Upper lobe of left lung (tissue), 6 donors: ENCODE results near the gene PRKAA2. TPM values are rescaled to one million over a fixed set of nuclear protein-coding genes. Genes with fewer than 3 reads are reported as not detected.

Experiments used
- ATAC-seq, 2 donors: fragments of 200-7000 bp; cut with Tn5 transposase; one replicate each; pipeline ENCODE4 v1.9.1; 2022; ENCODE audit warnings: mild to moderate bottlenecking in 2 of 2, moderate library complexity in 2 of 2; ENCODE audit not compliant: low FRiP score in 2 of 2
- DNase-seq, 2 donors: peaks; one replicate each; pipeline ENCODE4 v3.0.0-alpha.2; 2019 to 2020
- H3K27ac ChIP-seq, 4 donors: fragments of 200-600 bp; sonication (generic); one replicate each; pipeline ENCODE4 v1.5.1; 2016 to 2019
- H3K27me3 ChIP-seq, 4 donors: fragments of 200-600 bp; sonication (generic); one replicate each; pipeline ENCODE4 v1.5.1; 2017 to 2019
- H3K36me3 ChIP-seq, 4 donors: fragments of 200-600 bp; sonication (generic); one replicate each; pipeline ENCODE4 v1.5.1; 2016 to 2019
- H3K4me1 ChIP-seq, 4 donors: fragments of 200-600 bp; sonication (generic); one replicate each; pipeline ENCODE4 v1.5.1; 2018 to 2019
- H3K4me3 ChIP-seq, 4 donors: fragments of 200-600 bp; sonication (generic); one replicate each; pipeline ENCODE4 v1.5.1; 2017 to 2019; ENCODE audit warnings: mild to moderate bottlenecking in 2 of 4, moderate library complexity in 1 of 4
- H3K9me3 ChIP-seq, 4 donors: fragments of 200-600 bp; sonication (generic); one replicate each; pipeline ENCODE4 v1.5.1; 2018 to 2019
- EP300 ChIP-seq, 4 donors: sonication (generic); formaldehyde crosslinking; IDR thresholded peaks; one replicate each; pipeline ENCODE4 v1.5.1; 2017; ENCODE audit warnings: antibody characterized with exemption in 4 of 4, control low read depth in 2 of 4
- POLR2A ChIP-seq, 4 donors: fragments of 450-650 bp; IDR thresholded peaks; one replicate each; pipeline ENCODE4 v1.5.1; 2016 to 2017; ENCODE audit warnings: antibody characterized with exemption in 4 of 4, mild to moderate bottlenecking in 2 of 4
- POLR2AphosphoS5 ChIP-seq, 2 donors: sonication (generic); formaldehyde crosslinking; IDR thresholded peaks; one replicate each; pipeline ENCODE4 v1.5.1; 2017; ENCODE audit warnings: antibody characterized with exemption in 2 of 2
- WGBS, 2 donors: methylation state at CpG; one replicate each; pipeline ENCODE4 v1.1.5; 2017 to 2018; 5-methylcytosine and 5-hydroxymethylcytosine counted together
- total RNA-seq, 6 donors: library from RNA; depleted of rRNA in 4 of 6; stranded (reverse); fragments of >200 nt in 4 of 6; gene quantifications; one replicate each; pipeline versions ENCODE4 v1.1.0 to v1.2.1, GENCODE V29; 2016 to 2021
- TF ChIP-seq, protein P1 (sequence below), 6 experiments: fragments of 450-650 bp in 4 of 6; fragments of 200-600 bp in 2 of 6; sonication (generic) in 2 of 6; IDR thresholded peaks; one replicate each; pipeline ENCODE4 v1.5.1; 2016 to 2019; ENCODE audit warnings: antibody characterized with exemption in 6 of 6
- donor health status: DM: no; HTN: no; CAD: no; lungs with moderate emphysema.
- donor health status: DM: no; HTN: yes; CAD: no; lungs with severe emphysema.

The PRKAA2 gene
- total RNA-seq, 6 donors from 2014 or later, result 0.78 to 8.2 (median 1.6) TPM

DNA sequence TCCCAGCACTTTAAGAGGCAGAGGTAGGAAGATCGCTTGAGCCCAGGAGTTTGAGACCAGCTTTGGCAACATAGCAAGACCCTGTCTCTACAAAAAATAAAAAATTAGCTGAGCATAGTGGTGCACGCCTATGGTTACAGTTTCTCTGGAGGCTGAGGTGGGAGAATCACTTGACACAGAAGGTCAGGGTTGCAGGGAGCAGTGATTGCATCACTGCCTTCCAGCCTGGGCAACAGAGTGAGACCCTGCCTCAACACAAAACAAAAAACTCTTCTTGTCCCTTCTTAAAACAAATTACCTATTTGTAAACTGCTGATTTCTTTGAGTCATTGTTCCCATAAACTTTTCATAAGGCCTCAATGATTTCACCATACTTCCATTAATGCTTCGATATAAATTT lies 18.7 kb downstream of the PRKAA2 start:
- ATAC-seq (no peak), DNase-seq (no peak)
- 82 to 89% methylated on average over 3 of the region's 3 CpGs for WGBS, 2 donors
- Histone ChIP-seq H3K27ac (no peak overlapping the region), H3K9me3 (no peaks in the 10 kb centered on the region), H3K27me3 (no peaks in the 10 kb centered on the region), H3K36me3 (no peaks in the 10 kb centered on the region), H3K4me1 (no peaks in the 10 kb centered on the region), H3K4me3 (no peak overlapping the region)
- no peak for TF ChIP-seq POLR2AphosphoS5 (IDR thresholded peaks at IDR 0.05)
- TF ChIP-seq, protein P1, sequence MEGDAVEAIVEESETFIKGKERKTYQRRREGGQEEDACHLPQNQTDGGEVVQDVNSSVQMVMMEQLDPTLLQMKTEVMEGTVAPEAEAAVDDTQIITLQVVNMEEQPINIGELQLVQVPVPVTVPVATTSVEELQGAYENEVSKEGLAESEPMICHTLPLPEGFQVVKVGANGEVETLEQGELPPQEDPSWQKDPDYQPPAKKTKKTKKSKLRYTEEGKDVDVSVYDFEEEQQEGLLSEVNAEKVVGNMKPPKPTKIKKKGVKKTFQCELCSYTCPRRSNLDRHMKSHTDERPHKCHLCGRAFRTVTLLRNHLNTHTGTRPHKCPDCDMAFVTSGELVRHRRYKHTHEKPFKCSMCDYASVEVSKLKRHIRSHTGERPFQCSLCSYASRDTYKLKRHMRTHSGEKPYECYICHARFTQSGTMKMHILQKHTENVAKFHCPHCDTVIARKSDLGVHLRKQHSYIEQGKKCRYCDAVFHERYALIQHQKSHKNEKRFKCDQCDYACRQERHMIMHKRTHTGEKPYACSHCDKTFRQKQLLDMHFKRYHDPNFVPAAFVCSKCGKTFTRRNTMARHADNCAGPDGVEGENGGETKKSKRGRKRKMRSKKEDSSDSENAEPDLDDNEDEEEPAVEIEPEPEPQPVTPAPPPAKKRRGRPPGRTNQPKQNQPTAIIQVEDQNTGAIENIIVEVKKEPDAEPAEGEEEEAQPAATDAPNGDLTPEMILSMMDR (IDR thresholded peaks at IDR 0.05), result no peak

DNA sequence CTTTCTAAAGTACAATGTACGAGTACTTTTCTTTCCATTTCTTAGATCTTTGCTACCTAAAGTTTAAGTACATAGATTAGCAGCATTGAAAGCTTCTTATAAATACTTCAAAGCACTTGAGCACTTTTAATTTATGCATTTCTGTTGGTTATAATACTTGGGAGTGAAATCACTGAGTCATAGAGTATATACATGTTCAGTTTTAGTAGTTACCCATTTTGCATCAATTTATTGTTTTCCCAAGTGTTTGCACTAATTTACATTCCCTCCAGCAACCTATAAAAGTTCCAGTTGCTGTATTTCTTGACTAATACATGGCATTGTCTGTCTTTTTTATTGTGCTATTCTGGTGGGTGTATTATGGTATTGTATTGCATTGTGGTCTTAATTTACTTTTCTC lies 20.3 kb downstream of the PRKAA2 start:
- no peaks in the 10 kb centered on the region for H3K4me1 ChIP-seq
- no peak for TF ChIP-seq POLR2A (IDR thresholded peaks at IDR 0.05)
- TF ChIP-seq POLR2AphosphoS5 (IDR thresholded peaks at IDR 0.05), result no peak
- TF ChIP-seq, protein P1 (IDR thresholded peaks at IDR 0.05), result no peak
- TF ChIP-seq EP300 (IDR thresholded peaks at IDR 0.05), result no peak
- H3K27me3 ChIP-seq, result no peaks in the 10 kb centered on the region
- 68 to 80% methylated on average over 1 of the region's 1 CpG for WGBS, 2 donors
- no peaks in the 10 kb centered on the region for H3K36me3 ChIP-seq
- H3K9me3 ChIP-seq, result no peaks in the 10 kb centered on the region
- ATAC-seq (no peak), DNase-seq (no peak)
- no peak overlapping the region for H3K27ac ChIP-seq
- no peak overlapping the region for H3K4me3 ChIP-seq

DNA sequence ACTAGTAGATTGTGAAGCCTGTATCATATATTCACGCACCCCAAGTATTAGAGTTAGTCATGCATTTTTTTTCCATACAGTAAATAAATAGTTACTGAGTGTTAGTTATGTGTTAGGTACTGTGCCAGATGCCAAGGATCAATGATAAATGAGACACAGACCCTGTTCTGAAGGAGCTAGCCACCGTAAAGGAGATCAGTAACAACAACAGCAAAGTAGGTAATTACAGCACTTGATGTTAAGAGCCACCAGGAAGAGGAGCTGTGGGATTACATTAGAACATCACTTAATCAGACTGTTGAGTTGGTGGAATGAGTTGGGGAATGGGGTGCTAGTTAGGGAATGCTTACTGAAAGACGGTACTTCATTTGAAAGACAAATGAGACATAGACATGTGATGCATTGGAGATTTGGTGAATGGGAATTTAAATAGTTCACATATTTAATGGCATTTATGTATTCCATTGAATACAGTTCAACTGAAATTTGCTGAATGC lies 21.0 kb downstream of the PRKAA2 start:
- H3K36me3 ChIP-seq, result no peaks in the 10 kb centered on the region
- H3K27ac ChIP-seq, result no peak overlapping the region
- TF ChIP-seq EP300 (IDR thresholded peaks at IDR 0.05), result no peak
- no peak for TF ChIP-seq POLR2A (IDR thresholded peaks at IDR 0.05)
- no peak for TF ChIP-seq POLR2AphosphoS5 (IDR thresholded peaks at IDR 0.05)
- TF ChIP-seq, protein P1 (IDR thresholded peaks at IDR 0.05), result no peak
- H3K9me3 ChIP-seq, result no peaks in the 10 kb centered on the region
- H3K4me3 ChIP-seq, result no peak overlapping the region
- no peaks in the 10 kb centered on the region for H3K27me3 ChIP-seq
- no peaks in the 10 kb centered on the region for H3K4me1 ChIP-seq
- WGBS, 2 donors, result 80 to 81% methylated on average over 3 of the region's 3 CpGs
- DNase-seq (no peak), ATAC-seq (no peak)

DNA sequence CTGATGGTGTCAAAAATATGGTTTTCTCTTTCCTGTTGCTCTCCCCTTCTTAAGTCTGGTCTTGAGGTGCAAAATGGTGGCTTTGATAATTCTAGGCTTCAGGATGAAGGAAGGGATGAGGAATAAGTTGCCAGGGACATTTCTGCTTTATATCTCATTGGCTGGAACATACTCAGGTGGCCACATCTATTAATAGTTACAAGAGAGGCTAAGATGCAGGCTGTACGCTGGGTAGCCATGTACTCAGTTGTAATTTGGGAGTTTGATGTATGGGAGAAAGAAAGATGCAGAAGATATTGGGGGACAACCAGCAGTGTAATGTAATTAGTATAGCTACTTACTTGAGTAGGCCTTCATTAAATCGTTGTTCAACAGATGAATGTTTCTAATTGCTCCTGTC lies 25.2 kb downstream of the PRKAA2 start:
- Histone ChIP-seq H3K27ac (no peak overlapping the region), H3K4me3 (no peak overlapping the region), H3K4me1 (no peaks in the 10 kb centered on the region), H3K9me3 (no peaks in the 10 kb centered on the region), H3K27me3 (no peaks in the 10 kb centered on the region), H3K36me3 (no peaks in the 10 kb centered on the region)
- ATAC-seq, result no peak
- TF ChIP-seq, protein P1 (IDR thresholded peaks at IDR 0.05), result no peak
- TF ChIP-seq POLR2A (IDR thresholded peaks at IDR 0.05) (no peak), EP300 (IDR thresholded peaks at IDR 0.05) (no peak), POLR2AphosphoS5 (IDR thresholded peaks at IDR 0.05) (no peak)
- DNase-seq, result no peak
- 46 to 91% methylated on average over 2 of the region's 2 CpGs for WGBS, 2 donors

DNA sequence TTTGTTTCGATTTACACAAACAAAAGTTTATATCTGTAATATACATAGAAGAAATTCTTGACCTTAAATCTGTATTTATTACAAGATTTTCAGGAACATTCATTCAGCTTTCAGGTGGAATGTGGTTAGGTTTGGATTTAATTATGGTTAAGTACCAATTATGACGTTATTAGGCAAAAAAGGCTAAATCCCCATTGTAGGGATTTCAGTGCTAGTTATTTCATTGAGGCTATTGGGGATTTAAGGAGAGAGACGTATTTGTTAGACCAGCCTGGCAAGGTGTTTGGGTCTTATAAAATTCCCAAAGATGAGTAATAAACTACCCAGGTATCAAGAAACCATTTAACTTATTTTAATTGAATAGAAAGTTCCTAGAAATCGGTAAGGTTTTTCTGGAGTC lies 26.0 kb downstream of the PRKAA2 start:
- no peak overlapping the region for H3K4me3 ChIP-seq
- WGBS, 2 donors, result 92 to 97% methylated on average over 4 of the region's 4 CpGs

More for the DNA sequence above, 26.0 kb downstream of the PRKAA2 start:
- H3K36me3 ChIP-seq, result no peaks in the 10 kb centered on the region
- H3K27ac ChIP-seq, result no peak overlapping the region
- no peaks in the 10 kb centered on the region for H3K9me3 ChIP-seq
- H3K27me3 ChIP-seq, result no peaks in the 10 kb centered on the region
- DNase-seq, result no peak
- TF ChIP-seq EP300 (IDR thresholded peaks at IDR 0.05), result no peak
- no peak for TF ChIP-seq POLR2A (IDR thresholded peaks at IDR 0.05)
- TF ChIP-seq, protein P1 (IDR thresholded peaks at IDR 0.05), result no peak
- TF ChIP-seq POLR2AphosphoS5 (IDR thresholded peaks at IDR 0.05), result no peak
- H3K4me1 ChIP-seq, result no peaks in the 10 kb centered on the region
- ATAC-seq, result no peak
